Vagina (tissue), 2 donors: ENCODE data around the gene CALML4. TPM values are rescaled to one million over a fixed set of nuclear protein-coding genes. Genes with fewer than 3 reads are reported as not detected.
"Not testable (repeated sequence)": the region's sequence is repeated elsewhere in the genome, so short reads cannot be mapped to it uniquely, and the experiment has no call there.

Experiments
- DNase-seq, 2 donors: peaks; one replicate each; pipeline ENCODE4 v3.0.0-alpha.2; 2017; ENCODE audit errors: extremely low spot score in 2 of 2
- H3K27ac ChIP-seq: fragments of 200-600 bp; sonication (generic); one replicate; pipeline ENCODE4 v1.5.1; 2019
- H3K27me3 ChIP-seq: fragments of 200-600 bp; sonication (generic); one replicate; pipeline ENCODE4 v1.5.1; 2019
- H3K36me3 ChIP-seq, 2 donors: fragments of 200-600 bp; sonication (generic); one replicate each; pipeline ENCODE4 v1.5.1; 2017 to 2019
- H3K4me1 ChIP-seq: fragments of 200-600 bp; sonication (generic); one replicate; pipeline ENCODE4 v1.5.1; 2019
- H3K4me3 ChIP-seq, 2 donors: fragments of 200-600 bp; sonication (generic); 1 replicate in 1 of 2; 2 replicates in 1 of 2; pipeline ENCODE4 v1.5.1; 2016 to 2019
- H3K9me3 ChIP-seq: fragments of 200-600 bp; sonication (generic); one replicate; pipeline ENCODE4 v1.5.1; 2019
- POLR2A ChIP-seq, 2 donors: fragments of 450-650 bp; IDR thresholded peaks; one replicate each; pipeline ENCODE4 v1.6.1; 2017; ENCODE audit warnings: antibody characterized with exemption in 2 of 2, mild to moderate bottlenecking in 2 of 2, moderate library complexity in 2 of 2
- POLR2AphosphoS5 ChIP-seq, 2 donors: sonication (generic); formaldehyde crosslinking; IDR thresholded peaks; one replicate each; pipeline ENCODE4 v1.9.0; 2017; ENCODE audit warnings: antibody characterized with exemption in 2 of 2, mild to moderate bottlenecking in 2 of 2, low read depth in 1 of 2; ENCODE audit not compliant: insufficient read depth in 1 of 2
- intact Hi-C: fragments of 100-400 bp; cut with DNase I; formaldehyde crosslinking; loops from one replicate; pipeline ENCODE4 v1.15.1; 2023
- total RNA-seq: library from RNA; depleted of rRNA; stranded (reverse); fragments of >200 nt; gene quantifications from one replicate; pipeline ENCODE4 v1.2.3, GENCODE V29; 2016
- TF ChIP-seq, protein P1 (sequence below), 3 experiments: fragments of 450-650 bp in 2 of 3; fragments of 200-600 bp in 1 of 3; sonication (generic) in 1 of 3; IDR thresholded peaks; one replicate each; pipeline ENCODE4 v1.5.1; 2017 to 2019; ENCODE audit warnings: antibody characterized with exemption in 3 of 3, mild to moderate bottlenecking in 2 of 3, moderate library complexity in 2 of 3

The CALML4 gene
- total RNA-seq, 1 donor from 2014 or later, result 6.1 TPM

DNA sequence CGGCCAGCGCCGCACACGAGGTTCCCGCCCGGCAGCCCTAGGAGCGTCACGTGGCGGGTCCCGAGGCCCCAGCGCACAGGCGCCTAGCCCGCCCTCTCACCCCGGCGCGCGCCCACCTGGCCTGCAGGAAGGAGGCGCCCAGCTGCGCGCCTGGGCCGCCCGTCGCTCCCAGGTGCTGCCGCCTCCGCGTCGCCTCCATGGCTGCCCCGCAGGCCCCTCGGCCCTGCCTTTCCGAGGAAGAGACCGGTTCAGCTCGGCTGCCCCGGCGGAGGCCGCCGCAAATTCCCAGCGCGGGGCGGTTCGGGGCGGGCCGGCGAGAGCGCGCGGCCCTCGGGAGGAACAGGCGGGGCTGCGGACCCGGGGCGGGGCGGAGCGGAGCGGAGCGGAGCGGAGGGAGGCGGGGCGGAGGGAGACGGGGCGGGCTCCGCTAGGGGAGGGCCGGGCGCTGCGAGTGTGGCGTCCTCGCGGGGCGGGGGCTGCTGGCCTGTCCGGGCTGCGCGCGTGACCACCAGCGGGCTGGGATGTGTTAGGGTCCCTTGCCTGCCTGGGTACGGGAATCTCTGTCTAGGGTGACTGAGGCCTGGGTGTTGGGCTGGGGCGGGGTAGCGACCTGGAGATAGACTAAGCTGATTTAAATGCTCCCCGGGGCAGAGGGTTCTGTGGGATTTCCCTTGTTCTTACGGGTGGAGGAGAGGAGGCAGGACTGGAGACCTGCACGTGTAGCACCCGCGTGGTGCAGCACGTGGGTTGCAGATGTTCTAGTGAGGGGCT, 24.4 kb upstream of the CALML4 start, which contains the start of gene CLN6:
Gene CLN6 (minus strand): TSS at position 343 of the 771 bp plus-strand sequence. CDS start 144 bp downstream, at position 199.
- Histone ChIP-seq H3K4me1 (peaks cover 29% of the 10 kb centered on the region), H3K36me3 (no peaks in the 10 kb centered on the region), H3K27me3 (no peaks in the 10 kb centered on the region), H3K4me3 (peak within 1 kb of the TSS; percentile 75 to 91), H3K9me3 (no peaks in the 10 kb centered on the region), H3K27ac (peak within 1 kb of the TSS; percentile 93)
- intact Hi-C loops, result no loop called here
- peak; percentile 82 to 93 for DNase-seq
- TF ChIP-seq POLR2A (IDR thresholded peaks at IDR 0.05) (peak in 1 of 2 donors; percentile 14), POLR2AphosphoS5 (IDR thresholded peaks at IDR 0.05; ENCODE audit: insufficient read depth in 1 of 2, low read depth in 1 of 2) (peak in 1 of 2 donors; percentile 57)
- TF ChIP-seq, protein P1, sequence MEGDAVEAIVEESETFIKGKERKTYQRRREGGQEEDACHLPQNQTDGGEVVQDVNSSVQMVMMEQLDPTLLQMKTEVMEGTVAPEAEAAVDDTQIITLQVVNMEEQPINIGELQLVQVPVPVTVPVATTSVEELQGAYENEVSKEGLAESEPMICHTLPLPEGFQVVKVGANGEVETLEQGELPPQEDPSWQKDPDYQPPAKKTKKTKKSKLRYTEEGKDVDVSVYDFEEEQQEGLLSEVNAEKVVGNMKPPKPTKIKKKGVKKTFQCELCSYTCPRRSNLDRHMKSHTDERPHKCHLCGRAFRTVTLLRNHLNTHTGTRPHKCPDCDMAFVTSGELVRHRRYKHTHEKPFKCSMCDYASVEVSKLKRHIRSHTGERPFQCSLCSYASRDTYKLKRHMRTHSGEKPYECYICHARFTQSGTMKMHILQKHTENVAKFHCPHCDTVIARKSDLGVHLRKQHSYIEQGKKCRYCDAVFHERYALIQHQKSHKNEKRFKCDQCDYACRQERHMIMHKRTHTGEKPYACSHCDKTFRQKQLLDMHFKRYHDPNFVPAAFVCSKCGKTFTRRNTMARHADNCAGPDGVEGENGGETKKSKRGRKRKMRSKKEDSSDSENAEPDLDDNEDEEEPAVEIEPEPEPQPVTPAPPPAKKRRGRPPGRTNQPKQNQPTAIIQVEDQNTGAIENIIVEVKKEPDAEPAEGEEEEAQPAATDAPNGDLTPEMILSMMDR (IDR thresholded peaks at IDR 0.05), result no peak

- H3K9me3 ChIP-seq, result no peaks in the 10 kb centered on the region
- DNase-seq, result peak in 1 of 2 donors; percentile 85
- TF ChIP-seq POLR2AphosphoS5 (IDR thresholded peaks at IDR 0.05; ENCODE audit: insufficient read depth in 1 of 2, low read depth in 1 of 2) (peak in 1 of 2 donors; percentile 46), POLR2A (IDR thresholded peaks at IDR 0.05) (no peak)
- TF ChIP-seq, protein P1 (IDR thresholded peaks at IDR 0.05), result no peak
Observed at GRCh38 chr15:68228971-68229385, 23.8 kb upstream of the CALML4 start.

DNA sequence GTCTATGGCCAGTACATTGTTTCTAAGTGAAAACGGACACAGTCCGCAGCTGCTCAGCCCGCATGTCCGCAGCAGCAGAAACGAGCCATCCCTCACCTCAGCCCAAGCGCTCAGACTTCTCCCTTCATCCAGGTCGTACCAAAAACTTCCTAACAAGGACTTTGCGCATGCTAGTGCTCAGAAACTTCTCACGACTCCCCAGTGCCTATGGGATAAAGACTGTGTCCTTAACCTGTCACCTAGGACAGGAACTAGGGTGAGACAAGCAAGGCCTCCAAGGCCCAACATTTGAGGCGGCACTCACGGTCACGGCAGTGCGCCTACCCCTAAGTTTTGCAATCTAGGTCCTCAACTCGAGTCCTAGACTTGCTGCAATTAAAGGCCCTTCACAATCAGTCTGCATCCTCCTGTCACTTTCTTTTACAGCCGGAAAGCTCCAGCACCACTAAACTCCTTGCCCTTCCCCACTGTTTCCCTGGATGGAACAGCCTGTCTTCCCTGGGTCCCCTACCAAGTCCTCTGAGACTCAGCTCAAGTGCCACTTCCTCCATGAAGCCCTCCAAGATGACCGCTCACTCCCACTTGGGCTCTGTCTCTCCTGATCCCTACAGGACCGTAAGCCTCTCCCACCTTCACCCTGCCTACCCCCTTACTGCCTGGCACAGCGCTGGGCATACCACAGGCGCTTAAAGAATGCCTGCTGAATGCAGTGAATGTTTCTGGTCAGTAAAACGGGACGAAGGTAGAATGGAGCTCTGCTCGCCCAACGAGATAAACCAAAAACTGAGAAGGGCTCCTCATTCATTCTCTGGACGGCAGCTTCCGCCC, 23.2 kb upstream of the CALML4 start:
- Histone ChIP-seq H3K36me3 (no peaks in the 10 kb centered on the region), H3K4me1 (peaks cover 29% of the 10 kb centered on the region), H3K27me3 (no peaks in the 10 kb centered on the region), H3K27ac (peak overlapping the region; percentile 93), H3K9me3 (no peaks in the 10 kb centered on the region), H3K4me3 (peak overlapping the region; percentile 75 to 91)
- DNase-seq, result peak in 1 of 2 donors; percentile 82
- no peak for TF ChIP-seq POLR2A (IDR thresholded peaks at IDR 0.05)
- intact Hi-C loops, result no loop called here

More at GRCh38 chr15:68228971-68229385, 23.8 kb upstream of the CALML4 start:
- intact Hi-C loops, result no loop called here
- no peaks in the 10 kb centered on the region for H3K27me3 ChIP-seq
- peak overlapping the region; percentile 93 for H3K27ac ChIP-seq
- H3K4me1 ChIP-seq, result peaks cover 29% of the 10 kb centered on the region
- peak overlapping the region; percentile 75 to 91 for H3K4me3 ChIP-seq
- H3K36me3 ChIP-seq, result no peaks in the 10 kb centered on the region

GRCh38 chr15:68227643-68228142, 22.6 kb upstream of the CALML4 start:
- peaks cover 29% of the 10 kb centered on the region for H3K4me1 ChIP-seq
- no peaks in the 10 kb centered on the region for H3K36me3 ChIP-seq
- peak overlapping the region in 1 of 2 donors; percentile 91 for H3K4me3 ChIP-seq
- H3K9me3 ChIP-seq, result no peaks in the 10 kb centered on the region
- H3K27me3 ChIP-seq, result no peaks in the 10 kb centered on the region
- intact Hi-C loops, result no loop called here
- no peak for DNase-seq
- no peak for TF ChIP-seq POLR2A (IDR thresholded peaks at IDR 0.05)
- TF ChIP-seq, protein P1 (IDR thresholded peaks at IDR 0.05), result no peak
- TF ChIP-seq POLR2AphosphoS5 (IDR thresholded peaks at IDR 0.05; ENCODE audit: insufficient read depth in 1 of 2, low read depth in 1 of 2), result no peak
- no peak overlapping the region for H3K27ac ChIP-seq

GRCh38 chr15:68225442-68225841, 20.3 kb upstream of the CALML4 start:
- H3K27me3 ChIP-seq, H3K36me3 ChIP-seq, H3K9me3 ChIP-seq, H3K27ac ChIP-seq, intact Hi-C loops, DNase-seq, H3K4me3 ChIP-seq: not testable (repeated sequence)
- peaks cover 26% of the 10 kb centered on the region for H3K4me1 ChIP-seq
